Memory B cell (primary cell): ENCODE results near the gene CCM2.

ENCODE experiments used
- ATAC-seq: fragments of 150-1000 bp; cut with Tn5 transposase; 2 replicates; pipeline ENCODE4 v1.10.0; 2021; ENCODE audit warnings: low read depth, mild to moderate bottlenecking, moderate library complexity
- DNase-seq, 2 donors: peaks; one replicate each; pipeline ENCODE4 v3.0.0; 2022; ENCODE audit warnings: low spot score in 2 of 2
- H3K27ac Mint-ChIP-seq: one replicate; pipeline ENCODE4 v1.8.0; 2022; ENCODE audit warnings: mild to moderate bottlenecking, moderate library complexity, mixed read lengths
- H3K27me3 Mint-ChIP-seq: one replicate; pipeline ENCODE4 v1.8.0; 2022; ENCODE audit warnings: mixed read lengths
- H3K36me3 Mint-ChIP-seq: one replicate; pipeline ENCODE4 v1.8.0; 2022; ENCODE audit warnings: mild to moderate bottlenecking, mixed read lengths
- H3K4me1 Mint-ChIP-seq: one replicate; pipeline ENCODE4 v1.8.0; 2022; ENCODE audit warnings: mixed read lengths
- H3K4me3 Mint-ChIP-seq: one replicate; pipeline ENCODE4 v1.8.0; 2022; ENCODE audit warnings: mild to moderate bottlenecking, moderate library complexity, mixed read lengths
- H3K9me3 Mint-ChIP-seq: one replicate; pipeline ENCODE4 v1.8.0; 2022; ENCODE audit warnings: mixed read lengths

The CCM2 gene

GRCh38 chr7:45082031-45082830 lies 82.2 kb downstream of the CCM2 start:
- DNase-seq (no peak), ATAC-seq (no peak)
- Mint-ChIP-seq H3K27me3 (no peaks in the 10 kb centered on the region), H3K9me3 (no peaks in the 10 kb centered on the region), H3K27ac (no peak overlapping the region), H3K36me3 (no peaks in the 10 kb centered on the region), H3K4me3 (no peak overlapping the region), H3K4me1 (peaks cover 19% of the 10 kb centered on the region)

- DNase-seq = no peak
- H3K36me3 Mint-ChIP-seq = no peaks in the 10 kb centered on the region
- no peaks in the 10 kb centered on the region for H3K9me3 Mint-ChIP-seq
- H3K4me3 Mint-ChIP-seq = no peak overlapping the region
- H3K27ac Mint-ChIP-seq = no peak overlapping the region
- peaks cover 18% of the 10 kb centered on the region for H3K4me1 Mint-ChIP-seq
- H3K27me3 Mint-ChIP-seq = no peaks in the 10 kb centered on the region
- ATAC-seq = no peak
Measured at GRCh38 chr7:45082831-45083331, 82.9 kb downstream of the CCM2 start.

- Mint-ChIP-seq H3K4me3 (no peak overlapping the region), H3K36me3 (no peaks in the 10 kb centered on the region), H3K27me3 (peaks cover 3% of the 10 kb centered on the region), H3K27ac (no peak overlapping the region), H3K4me1 (peaks cover 6% of the 10 kb centered on the region), H3K9me3 (no peaks in the 10 kb centered on the region)
- no peak for DNase-seq
- no peak for ATAC-seq
Measured at GRCh38 chr7:45084336-45084735, 84.3 kb downstream of the CCM2 start.

- Mint-ChIP-seq H3K4me3 (no peak overlapping the region), H3K27me3 (peaks cover 5% of the 10 kb centered on the region), H3K9me3 (no peaks in the 10 kb centered on the region), H3K4me1 (peaks cover 1% of the 10 kb centered on the region), H3K36me3 (no peaks in the 10 kb centered on the region), H3K27ac (no peak overlapping the region)
- no peak for DNase-seq
- no peak for ATAC-seq
Measured at GRCh38 chr7:45084901-45085618, 85.1 kb downstream of the CCM2 start.

- Mint-ChIP-seq H3K4me1 (no peaks in the 10 kb centered on the region), H3K4me3 (no peak overlapping the region), H3K27me3 (peaks cover 5% of the 10 kb centered on the region), H3K27ac (no peak overlapping the region), H3K9me3 (no peaks in the 10 kb centered on the region), H3K36me3 (no peaks in the 10 kb centered on the region)
- DNase-seq (no peak), ATAC-seq (no peak)
Measured at GRCh38 chr7:45085619-45086200, 85.7 kb downstream of the CCM2 start.

GRCh38 chr7:45086331-45087065 lies 86.5 kb downstream of the CCM2 start:
- H3K4me1 Mint-ChIP-seq = no peaks in the 10 kb centered on the region
- H3K27me3 Mint-ChIP-seq = peaks cover 5% of the 10 kb centered on the region
- DNase-seq = no peak
- no peak overlapping the region for H3K4me3 Mint-ChIP-seq
- H3K9me3 Mint-ChIP-seq = no peaks in the 10 kb centered on the region
- H3K27ac Mint-ChIP-seq = no peak overlapping the region
- ATAC-seq = no peak
- H3K36me3 Mint-ChIP-seq = no peaks in the 10 kb centered on the region

GRCh38 chr7:45087301-45088145 lies 87.5 kb downstream of the CCM2 start:
- no peaks in the 10 kb centered on the region for H3K4me1 Mint-ChIP-seq
- DNase-seq (no peak), ATAC-seq (no peak)
- H3K36me3 Mint-ChIP-seq = no peaks in the 10 kb centered on the region
- H3K9me3 Mint-ChIP-seq = no peaks in the 10 kb centered on the region
- peak overlapping the region; percentile 62 for H3K4me3 Mint-ChIP-seq
- peaks cover 5% of the 10 kb centered on the region for H3K27me3 Mint-ChIP-seq
- H3K27ac Mint-ChIP-seq = no peak overlapping the region

- Mint-ChIP-seq H3K4me1 (no peaks in the 10 kb centered on the region), H3K36me3 (no peaks in the 10 kb centered on the region), H3K4me3 (peak overlapping the region; percentile 62), H3K27me3 (peaks cover 5% of the 10 kb centered on the region), H3K9me3 (no peaks in the 10 kb centered on the region), H3K27ac (no peak overlapping the region)
- ATAC-seq (no peak), DNase-seq (no peak)
Measured at GRCh38 chr7:45088146-45088701, 88.2 kb downstream of the CCM2 start.

GRCh38 chr7:45088821-45089340 lies 88.9 kb downstream of the CCM2 start, which contains the start of gene NACAD:
Gene NACAD (minus strand): TSS chr7:45088969. CDS start chr7:45088894, 75 bp downstream.
- peak; percentile 67 for ATAC-seq
- peaks cover 5% of the 10 kb centered on the region for H3K27me3 Mint-ChIP-seq
- H3K4me3 Mint-ChIP-seq = peak within 1 kb of the TSS; percentile 68
- H3K4me1 Mint-ChIP-seq = no peaks in the 10 kb centered on the region
- H3K36me3 Mint-ChIP-seq = peaks cover 2% of the 10 kb centered on the region
- H3K9me3 Mint-ChIP-seq = peaks cover 3% of the 10 kb centered on the region
- peak in 1 of 2 donors; percentile 25 for DNase-seq
- H3K27ac Mint-ChIP-seq = no peak within 1 kb of the TSS

GRCh38 chr7:45089341-45089891 lies 89.4 kb downstream of the CCM2 start:
- Mint-ChIP-seq H3K4me3 (peak overlapping the region; percentile 68), H3K36me3 (peaks cover 2% of the 10 kb centered on the region), H3K4me1 (no peaks in the 10 kb centered on the region), H3K27me3 (peaks cover 5% of the 10 kb centered on the region), H3K9me3 (peaks cover 3% of the 10 kb centered on the region), H3K27ac (no peak overlapping the region)
- ATAC-seq = peak; percentile 65
- DNase-seq = peak; percentile 25 to 47

- no peak overlapping the region for H3K4me3 Mint-ChIP-seq
- ATAC-seq = no peak
- peaks cover 8% of the 10 kb centered on the region for H3K36me3 Mint-ChIP-seq
- H3K27ac Mint-ChIP-seq = no peak overlapping the region
- H3K9me3 Mint-ChIP-seq = peaks cover 6% of the 10 kb centered on the region
- H3K27me3 Mint-ChIP-seq = peaks cover 5% of the 10 kb centered on the region
- no peaks in the 10 kb centered on the region for H3K4me1 Mint-ChIP-seq
- DNase-seq = no peak
Measured at GRCh38 chr7:45092100-45092930, 92.3 kb downstream of the CCM2 start.

- Mint-ChIP-seq H3K27me3 (peaks cover 5% of the 10 kb centered on the region), H3K9me3 (peaks cover 6% of the 10 kb centered on the region), H3K36me3 (peaks cover 8% of the 10 kb centered on the region), H3K27ac (no peak overlapping the region), H3K4me3 (no peak overlapping the region), H3K4me1 (no peaks in the 10 kb centered on the region)
- DNase-seq (no peak), ATAC-seq (no peak)
Measured at GRCh38 chr7:45092931-45093235, 92.9 kb downstream of the CCM2 start.
